GM12801 (cell line): Measurements from ENCODE around the gene UGT1A9.

Experiments
- CTCF ChIP-seq: IDR thresholded peaks from one replicate; pipeline ENCODE4 v1.5.1; 2011; ENCODE audit warnings: control low read depth; ENCODE audit not compliant: insufficient read length; ENCODE audit errors: extremely low read depth

Gene UGT1A9

GRCh38 chr2:233746475-233747282, 75.0 kb downstream of the UGT1A9 start:
- TF ChIP-seq CTCF: no peak

GRCh38 chr2:233747283-233747544, 75.5 kb downstream of the UGT1A9 start:
- TF ChIP-seq CTCF: no peak

GRCh38 chr2:233754872-233755611, 83.3 kb downstream of the UGT1A9 start:
- no peak for TF ChIP-seq CTCF

GRCh38 chr2:233756429-233757081, 84.9 kb downstream of the UGT1A9 start:
- TF ChIP-seq CTCF: no peak

- no peak for TF ChIP-seq CTCF
Observed at GRCh38 chr2:233758141-233758540, 86.4 kb downstream of the UGT1A9 start.

- TF ChIP-seq CTCF: no peak
Observed at GRCh38 chr2:233758849-233759248, 87.2 kb downstream of the UGT1A9 start.

- TF ChIP-seq CTCF: no peak
Observed at GRCh38 chr2:233760043-233760442, 88.3 kb downstream of the UGT1A9 start, which contains the start of gene UGT1A1. UGT1A1 (plus strand) TSS chr2:233760270; CDS start chr2:233760288, 18 bp downstream.
